NCI-H1436 treated with DMSO at 0.1 percent for 48 hours (cell line): ENCODE data around the gene EEF1G.
"Not testable (repeated sequence)": the region's sequence is repeated elsewhere in the genome, so short reads cannot be mapped to it uniquely, and the experiment has no call there.

Source experiments
- DNase-seq: peaks from one replicate; lab custom pipeline; 2025; lab: John Stamatoyannopoulos, UW

EEF1G gene

GRCh38 chr11:62554387-62555167 is 19.1 kb downstream of the EEF1G start:
- DNase-seq = no peak

DNA sequence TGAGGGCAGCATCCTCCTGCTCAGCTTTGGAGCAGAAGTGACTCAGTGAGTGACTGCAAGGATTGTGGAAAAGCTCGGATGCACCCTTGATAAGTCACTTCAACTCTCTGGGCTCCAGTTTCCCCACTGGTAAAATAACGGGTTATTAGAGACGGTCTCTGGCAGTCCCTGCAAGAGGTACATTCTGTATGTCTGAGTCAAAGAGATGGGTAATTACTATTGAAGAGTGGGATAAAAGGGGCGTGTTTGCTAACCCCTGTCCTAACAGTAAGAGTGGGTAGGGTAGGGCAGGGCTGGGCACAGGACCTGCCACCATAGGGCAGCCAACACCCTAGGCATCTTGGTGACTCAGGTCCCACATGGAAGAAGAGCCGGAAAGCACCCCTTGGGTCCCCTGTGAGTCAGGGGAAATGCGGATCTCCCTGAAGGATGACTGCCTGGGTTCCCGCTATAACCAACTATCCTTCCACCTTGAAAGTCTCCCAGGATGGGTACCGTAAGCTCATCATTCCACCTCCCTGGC is 19.8 kb downstream of the EEF1G start:
- no peak for DNase-seq

- no peak for DNase-seq
Measured at GRCh38 chr11:62553080-62553838, 20.4 kb downstream of the EEF1G start.

- DNase-seq = no peak
Measured at GRCh38 chr11:62552485-62553079, 21.1 kb downstream of the EEF1G start.

DNA sequence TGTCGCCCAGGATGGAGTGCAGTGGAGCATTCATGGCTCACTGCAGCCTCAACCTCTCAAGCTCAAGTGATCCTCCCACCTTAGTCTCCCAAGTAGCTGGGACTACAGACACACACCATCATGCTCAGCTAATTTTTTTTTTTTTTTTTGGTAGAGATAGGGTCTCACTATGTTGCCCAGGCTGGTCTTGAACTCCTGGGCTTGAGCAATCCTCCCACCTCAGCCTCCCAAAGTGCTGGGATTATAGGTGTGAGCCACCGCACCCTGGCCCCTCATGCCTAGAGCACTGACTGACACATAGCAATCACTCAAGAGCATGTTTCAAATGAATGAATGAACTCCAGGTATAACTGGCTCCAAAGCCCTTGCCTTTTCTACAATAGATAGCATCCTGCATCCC is 23.2 kb downstream of the EEF1G start:
- DNase-seq = not testable (repeated sequence)

- DNase-seq = no peak
Measured at GRCh38 chr11:62548545-62549335, 25.0 kb downstream of the EEF1G start.

DNA sequence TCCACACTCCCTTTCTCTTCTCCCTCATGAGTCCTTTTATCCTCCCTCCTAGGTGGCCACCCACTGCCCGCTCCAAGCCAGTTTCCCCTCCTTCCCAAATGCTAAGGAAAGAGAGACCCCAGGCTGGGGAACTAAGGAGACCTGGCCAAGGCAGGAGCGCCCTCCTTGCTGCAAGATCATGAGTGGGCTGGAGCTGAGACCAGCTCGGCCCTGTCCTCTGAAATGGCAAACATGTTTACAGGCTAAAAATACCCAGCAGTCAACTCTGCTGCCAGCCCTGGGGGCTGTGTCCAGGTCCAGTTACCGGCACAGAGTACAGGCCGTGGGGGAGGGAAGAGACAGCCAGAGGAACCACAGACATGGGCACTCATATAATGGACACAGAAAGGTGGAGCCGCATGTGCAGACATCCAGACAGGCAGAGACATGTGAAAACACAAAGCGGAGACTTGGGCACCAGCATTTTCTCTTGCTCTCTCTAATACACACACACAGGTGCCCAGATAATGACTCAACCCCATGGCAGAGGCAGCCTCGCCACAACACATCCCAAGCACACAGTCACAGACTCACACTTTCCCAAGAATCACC is 25.9 kb downstream of the EEF1G start:
- no peak for DNase-seq

DNA sequence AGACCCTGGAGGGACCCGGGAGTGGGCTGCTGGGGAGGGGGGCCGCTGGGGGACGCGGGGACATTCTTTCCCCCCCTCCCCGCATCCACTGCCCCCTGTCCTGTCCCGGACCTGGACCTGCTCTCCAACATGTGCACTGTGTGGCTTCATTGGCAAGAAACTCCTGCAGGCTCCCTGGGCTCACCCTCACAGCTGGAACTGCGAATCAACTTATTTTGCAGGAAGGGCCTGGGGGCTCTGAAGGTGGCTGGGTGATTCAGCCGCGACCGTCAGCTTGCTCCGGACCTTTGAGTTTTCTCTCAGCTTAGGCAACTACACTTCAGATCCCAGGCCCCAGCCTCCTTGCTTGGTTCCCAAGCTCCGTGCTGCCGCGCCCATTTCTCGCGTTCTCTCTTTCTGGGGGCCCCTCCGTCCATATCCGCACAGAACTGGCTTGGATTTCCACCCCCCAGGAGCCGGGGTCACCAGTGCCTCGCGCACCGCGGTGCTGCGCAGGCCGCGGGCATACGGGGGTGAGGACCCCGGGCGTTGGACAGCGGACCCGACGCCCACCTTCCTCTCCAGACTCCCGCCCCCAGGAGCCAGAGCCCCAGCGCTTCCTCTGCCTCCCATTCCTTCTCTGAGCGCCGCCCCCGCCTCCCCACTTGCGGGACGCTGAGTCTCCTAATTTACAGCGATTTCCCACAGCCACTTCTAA is 26.6 kb downstream of the EEF1G start:
- no peak for DNase-seq

GRCh38 chr11:62546244-62546928 is 27.3 kb downstream of the EEF1G start, which contains the start of gene AHNAK:
Gene AHNAK (minus strand): TSS chr11:62546806. CDS start chr11:62536098, 10,708 bp downstream.
- no peak for DNase-seq

DNA sequence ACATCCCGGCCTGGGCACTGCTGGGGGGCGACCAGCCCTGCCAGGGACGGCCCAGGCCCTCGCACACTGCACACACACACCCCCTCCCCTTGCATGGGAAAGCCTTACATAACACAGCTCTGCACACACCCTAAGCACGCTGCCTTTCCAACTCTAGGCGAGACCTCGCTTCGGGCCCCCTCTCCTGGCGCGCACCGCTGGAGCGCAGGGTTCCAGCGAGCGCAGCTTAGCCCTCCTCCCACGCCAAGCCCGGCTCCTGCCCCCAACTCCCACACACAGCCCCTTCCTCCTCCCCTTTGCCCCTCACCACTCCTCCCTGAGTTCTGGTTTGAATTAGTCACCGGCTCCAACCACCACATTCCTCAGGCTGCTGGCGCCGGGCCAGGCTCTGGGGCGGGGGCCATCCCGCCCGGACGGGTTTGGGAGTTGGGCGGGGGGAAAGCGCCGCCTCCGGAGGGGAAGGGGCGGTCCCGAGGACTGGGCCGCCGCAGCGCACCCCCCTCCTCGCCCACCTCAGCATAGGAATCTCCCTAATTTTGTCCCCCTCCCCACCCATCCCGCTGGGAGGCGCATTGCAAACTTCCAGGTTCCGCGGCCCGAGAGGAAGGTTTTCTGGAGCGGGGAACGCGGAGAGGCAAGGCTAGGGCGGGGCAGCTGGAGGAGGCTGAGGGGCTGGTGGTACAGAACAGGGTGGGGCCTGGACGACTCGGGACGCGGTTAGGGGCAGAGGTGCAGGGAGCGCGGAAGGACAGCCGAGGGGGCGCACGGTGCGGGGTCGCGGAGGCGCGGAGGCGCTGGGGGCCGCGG is 28.1 kb downstream of the EEF1G start:
- DNase-seq = no peak

- no peak for DNase-seq
Measured at GRCh38 chr11:62544581-62545436, 28.9 kb downstream of the EEF1G start.

DNA sequence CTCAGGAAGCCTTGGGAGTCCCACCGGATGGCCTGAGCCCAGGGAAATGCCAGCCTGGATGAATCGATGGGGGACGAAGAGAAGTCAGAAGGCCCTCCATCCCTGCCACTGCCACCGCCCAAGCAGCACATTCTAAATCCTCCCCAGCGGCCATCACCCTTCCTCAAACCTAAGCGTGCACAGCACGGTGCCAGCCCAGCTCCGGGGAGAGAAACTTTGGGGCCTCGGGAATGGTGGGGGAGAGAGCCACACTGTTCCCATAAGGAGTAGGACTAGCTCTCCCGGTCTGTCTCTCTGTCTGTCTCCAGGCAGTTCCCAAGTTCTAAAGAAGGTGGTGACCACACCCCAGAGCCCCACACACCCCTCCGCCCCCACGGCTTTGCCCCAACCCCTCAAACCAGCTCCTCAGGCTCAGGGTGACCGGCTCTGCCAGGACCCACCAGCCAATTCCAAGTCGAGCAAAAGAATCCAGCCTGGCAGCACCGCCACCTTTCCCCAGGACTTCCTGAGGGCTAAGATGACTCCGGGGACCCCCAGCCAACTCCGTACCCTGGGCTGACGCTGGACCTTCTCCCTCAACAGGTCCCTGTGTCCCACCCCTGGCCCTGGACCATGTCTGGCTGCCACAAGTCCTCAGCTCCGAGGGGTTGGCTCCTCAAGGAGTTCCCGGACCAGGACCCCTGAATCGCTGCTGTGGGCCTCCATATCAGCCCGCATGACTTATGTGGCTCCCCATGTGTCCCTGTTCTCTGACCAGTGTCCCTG is 29.8 kb downstream of the EEF1G start:
- no peak for DNase-seq

- DNase-seq = no peak
Measured at GRCh38 chr11:62542750-62543567, 30.7 kb downstream of the EEF1G start.

DNA sequence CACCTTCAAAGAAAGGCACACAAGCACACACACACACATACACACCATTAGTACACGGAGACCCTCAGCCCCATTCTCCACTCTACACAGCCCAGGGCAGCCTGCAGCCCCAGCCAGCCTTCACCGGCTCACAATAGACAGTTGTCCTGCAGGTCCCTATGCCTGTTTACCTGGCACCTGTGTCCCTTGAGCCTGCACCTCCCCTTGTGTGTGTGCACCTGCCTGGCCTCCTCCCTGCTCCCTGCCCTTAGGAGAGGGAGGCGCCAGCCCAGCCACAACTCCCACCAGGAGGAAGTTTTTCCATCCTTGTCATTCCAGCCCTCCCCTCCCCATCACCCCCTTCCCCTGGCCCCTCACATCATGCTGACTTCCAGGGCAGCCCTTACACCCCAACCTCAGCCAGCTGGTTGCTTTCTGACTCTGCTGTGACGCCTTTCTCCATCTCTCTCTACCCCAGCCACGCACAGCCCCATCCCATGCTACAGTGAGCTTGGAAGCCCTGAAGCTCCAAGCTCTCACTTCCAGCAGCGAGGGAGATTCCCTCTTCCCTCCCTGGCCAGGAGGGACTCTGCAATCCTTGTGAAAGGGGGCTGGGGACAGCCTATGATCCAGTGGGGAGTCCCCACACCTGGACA is 31.5 kb downstream of the EEF1G start:
- DNase-seq = no peak

GRCh38 chr11:62540804-62541701 is 32.6 kb downstream of the EEF1G start:
- DNase-seq = no peak
